GM12875 (cell line): Measurements from ENCODE around the gene EGFL8.
"Not testable (repeated sequence)": the region's sequence is repeated elsewhere in the genome, so short reads cannot be mapped to it uniquely, and the experiment has no call there.

ENCODE experiments used
- H3K4me3 ChIP-seq: one replicate; pipeline ENCODE4 v1.5.1; 2011; ENCODE audit warnings: low read depth, low read length, control low read depth
- TF ChIP-seq, protein P1 (sequence below): IDR thresholded peaks from 2 replicates; pipeline ENCODE4 v1.5.1; 2011; ENCODE audit warnings: low read depth, mild to moderate bottlenecking, control low read depth, inconsistent platforms, low read length, moderate library complexity, borderline replicate concordance; ENCODE audit not compliant: insufficient read depth

Gene EGFL8

DNA sequence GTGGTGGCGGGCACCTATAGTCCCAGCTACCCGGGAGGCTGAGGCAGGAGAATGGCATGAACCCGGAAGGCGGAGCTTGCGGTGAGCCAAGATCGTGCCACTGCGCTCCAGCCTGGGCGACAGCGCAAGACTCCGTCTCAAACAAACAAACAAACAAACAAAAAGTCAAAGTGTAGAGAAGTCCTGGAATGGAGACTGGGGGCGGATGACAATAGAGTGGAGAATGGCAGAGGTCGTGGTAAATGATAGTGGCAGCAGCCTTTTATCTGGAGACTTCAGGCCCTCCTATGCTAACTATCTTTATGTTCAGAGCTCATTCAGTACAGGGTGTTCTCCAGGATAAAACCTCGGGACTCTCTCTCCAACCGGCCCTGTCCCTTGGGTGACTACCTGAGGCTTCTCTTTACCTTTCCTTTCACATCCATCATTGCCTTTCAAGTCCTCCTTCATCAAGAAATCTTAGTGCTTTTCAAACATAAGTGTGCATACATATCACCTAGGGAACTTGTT lies 32.9 kb upstream of the EGFL8 start:
- no peak overlapping the region for H3K4me3 ChIP-seq
- TF ChIP-seq, protein P1, sequence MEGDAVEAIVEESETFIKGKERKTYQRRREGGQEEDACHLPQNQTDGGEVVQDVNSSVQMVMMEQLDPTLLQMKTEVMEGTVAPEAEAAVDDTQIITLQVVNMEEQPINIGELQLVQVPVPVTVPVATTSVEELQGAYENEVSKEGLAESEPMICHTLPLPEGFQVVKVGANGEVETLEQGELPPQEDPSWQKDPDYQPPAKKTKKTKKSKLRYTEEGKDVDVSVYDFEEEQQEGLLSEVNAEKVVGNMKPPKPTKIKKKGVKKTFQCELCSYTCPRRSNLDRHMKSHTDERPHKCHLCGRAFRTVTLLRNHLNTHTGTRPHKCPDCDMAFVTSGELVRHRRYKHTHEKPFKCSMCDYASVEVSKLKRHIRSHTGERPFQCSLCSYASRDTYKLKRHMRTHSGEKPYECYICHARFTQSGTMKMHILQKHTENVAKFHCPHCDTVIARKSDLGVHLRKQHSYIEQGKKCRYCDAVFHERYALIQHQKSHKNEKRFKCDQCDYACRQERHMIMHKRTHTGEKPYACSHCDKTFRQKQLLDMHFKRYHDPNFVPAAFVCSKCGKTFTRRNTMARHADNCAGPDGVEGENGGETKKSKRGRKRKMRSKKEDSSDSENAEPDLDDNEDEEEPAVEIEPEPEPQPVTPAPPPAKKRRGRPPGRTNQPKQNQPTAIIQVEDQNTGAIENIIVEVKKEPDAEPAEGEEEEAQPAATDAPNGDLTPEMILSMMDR: no peak

DNA sequence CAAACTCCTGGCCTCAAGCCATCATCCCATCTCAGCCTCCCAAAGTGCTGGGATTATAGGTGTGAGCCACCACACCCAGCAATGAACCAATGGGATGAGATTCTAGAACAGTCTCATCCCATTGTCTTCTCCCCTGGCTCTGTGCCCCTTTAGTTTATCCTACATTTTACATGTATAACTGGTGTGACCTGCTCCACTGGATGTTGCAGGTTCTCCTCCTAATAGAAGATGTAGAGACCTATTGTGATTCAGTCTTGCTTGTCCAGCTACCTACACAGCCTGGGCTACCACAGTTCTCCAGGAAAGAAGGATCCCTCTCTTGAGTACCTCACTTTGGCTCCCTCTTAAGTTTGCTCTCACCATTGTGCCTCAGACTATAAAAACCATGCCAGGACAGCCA lies 32.3 kb upstream of the EGFL8 start:
- TF ChIP-seq, protein P1: no peak
- no peak overlapping the region for H3K4me3 ChIP-seq

DNA sequence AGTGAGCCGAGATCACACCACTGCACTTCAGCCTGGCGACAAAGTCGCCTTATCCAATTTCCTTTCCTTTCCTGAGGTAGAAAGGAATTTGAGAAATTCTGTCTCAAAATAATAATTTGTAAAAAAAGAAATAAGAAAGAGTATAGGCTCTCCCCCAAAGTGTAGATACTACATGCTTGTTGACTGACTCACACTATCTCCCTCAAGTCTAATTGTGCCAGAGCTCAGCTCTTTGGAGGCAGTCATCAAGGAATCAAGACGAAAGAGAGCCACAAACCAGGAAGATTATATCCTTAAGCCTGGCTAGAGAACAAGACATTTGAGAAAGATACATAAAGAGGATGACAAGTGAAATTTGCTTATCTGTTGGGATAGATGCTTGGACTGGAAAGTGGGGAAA lies 30.6 kb upstream of the EGFL8 start:
- TF ChIP-seq, protein P1: no peak
- no peak overlapping the region for H3K4me3 ChIP-seq

DNA sequence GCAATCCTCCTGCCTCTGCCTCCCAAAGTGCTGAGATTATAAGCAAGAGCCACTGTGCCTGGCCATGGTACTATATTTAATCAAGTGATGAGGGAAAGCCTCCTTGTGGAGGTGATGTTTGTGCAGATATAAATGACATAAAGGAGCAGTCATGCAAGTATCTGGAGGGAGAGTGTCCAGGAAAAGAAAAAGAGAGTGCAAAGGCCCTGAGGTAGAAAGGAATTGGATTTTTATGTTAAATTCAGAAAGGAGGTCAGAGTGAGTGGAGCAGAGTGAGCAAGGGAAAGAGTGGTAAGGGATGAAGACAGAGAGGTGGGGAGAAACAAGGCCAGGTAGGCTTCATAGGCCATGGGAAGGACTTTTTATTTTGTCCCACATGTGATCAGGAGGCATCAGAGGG lies 26.9 kb upstream of the EGFL8 start:
- H3K4me3 ChIP-seq: no peak overlapping the region
- TF ChIP-seq, protein P1: no peak

DNA sequence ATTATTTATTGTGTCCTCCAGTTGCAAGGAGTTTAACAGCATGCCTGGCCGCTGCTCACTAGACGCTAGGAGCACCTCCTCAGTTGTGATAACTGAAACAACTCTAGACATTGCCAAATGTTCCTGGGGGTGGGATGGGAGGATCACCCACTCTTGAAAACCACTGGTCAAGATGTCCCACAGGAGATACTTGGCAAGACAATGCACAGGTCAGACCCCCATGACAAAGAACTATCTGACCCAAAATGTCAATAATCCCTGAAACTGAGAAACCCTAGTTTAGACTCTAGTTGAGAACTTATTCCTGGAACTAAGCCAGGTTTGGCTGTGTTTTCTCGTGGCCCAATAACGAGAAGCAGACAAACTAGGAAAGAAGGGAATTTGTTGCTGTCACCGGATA lies 24.8 kb upstream of the EGFL8 start:
- H3K4me3 ChIP-seq: no peak overlapping the region
- TF ChIP-seq, protein P1: no peak

DNA sequence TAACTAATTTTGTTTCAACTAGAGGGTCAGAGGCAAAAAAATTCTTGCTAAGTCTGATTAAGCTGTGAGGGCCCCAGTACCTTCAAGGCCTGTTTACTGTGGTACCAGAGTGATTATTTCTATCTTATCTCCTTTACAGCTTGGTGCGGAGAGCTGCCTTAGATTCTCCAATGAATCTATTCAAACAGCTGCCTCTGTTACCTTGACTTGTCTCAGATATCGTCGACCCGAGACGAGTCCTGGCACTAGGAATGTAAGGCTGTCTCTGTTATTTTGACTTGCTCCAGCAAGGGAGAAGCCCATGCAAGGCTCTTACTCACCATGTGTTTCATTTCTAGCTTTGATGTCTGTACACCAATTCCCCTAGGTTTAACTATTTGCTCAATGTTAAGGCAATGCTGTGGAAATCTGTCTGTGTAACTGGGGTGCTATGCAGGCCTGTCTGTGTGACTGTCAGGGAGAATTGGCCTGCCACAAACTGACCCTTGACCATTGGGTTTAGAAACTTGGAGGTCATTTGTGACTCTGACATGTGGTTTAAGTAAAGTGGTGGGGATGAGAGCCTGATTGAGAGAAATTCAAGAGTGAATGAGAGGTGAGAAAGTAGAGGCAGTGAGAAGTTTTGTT lies 23.9 kb upstream of the EGFL8 start:
- H3K4me3 ChIP-seq: no peak overlapping the region
- TF ChIP-seq, protein P1: no peak

DNA sequence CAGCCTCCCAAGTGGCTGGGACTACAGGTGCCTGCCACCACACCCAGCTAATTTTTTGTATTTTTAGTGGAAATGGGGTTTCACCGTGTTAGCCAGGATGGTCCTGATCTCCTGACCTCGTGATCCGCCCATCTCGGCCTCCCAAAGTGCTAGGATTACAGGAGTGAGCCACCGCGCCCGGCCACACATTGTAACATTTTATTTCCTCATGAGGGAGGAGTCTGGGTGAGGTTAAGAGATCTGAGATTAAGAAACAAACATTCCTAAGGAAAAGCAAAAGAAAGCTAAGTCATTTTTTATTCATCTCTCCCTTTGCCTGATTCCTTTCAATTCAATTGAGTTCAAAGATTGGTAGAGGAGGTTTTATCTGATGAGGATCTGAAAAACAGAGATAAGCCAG lies 20.2 kb upstream of the EGFL8 start:
- H3K4me3 ChIP-seq: not testable (repeated sequence)
